Adrenal gland (tissue), 12 donors: ENCODE measurements around the gene ZAP70. TPM values are rescaled to one million over a fixed set of nuclear protein-coding genes. Genes with fewer than 3 reads are reported as not detected.
A peak's percentile ranks its signal among the peaks of the same experiment; 100 is the strongest.
"Not testable (repeated sequence)": the region's sequence is repeated elsewhere in the genome, so short reads cannot be mapped to it uniquely, and the experiment has no call there.

Experiments
- DNase-seq, 7 donors: peaks; one replicate each; pipeline ENCODE4 v3.0.0-alpha.2; 2019 to 2020
- H3K27ac ChIP-seq, 5 donors: fragments of 200-600 bp; sonication (generic) in 4 of 5; 1 replicate in 3 of 5; 2 replicates in 2 of 5; pipeline versions ENCODE4 v1.5.1 to v1.8.0; 2016 to 2020; ENCODE audit warnings: mild to moderate bottlenecking in 1 of 5
- H3K27me3 ChIP-seq: fragments of 200-600 bp; 2 replicates; pipeline ENCODE4 v1.8.0; 2021
- H3K36me3 ChIP-seq, 2 donors: fragments of 200-600 bp; replicated peaks in 1 of 2; 1 replicate in 1 of 2; 2 replicates in 1 of 2; pipeline versions ENCODE4 v1.5.1 to v1.8.0; 2018 to 2022
- H3K4me1 ChIP-seq, 2 donors: fragments of 200-600 bp; replicated peaks in 1 of 2; 1 replicate in 1 of 2; 2 replicates in 1 of 2; pipeline versions ENCODE4 v1.5.1 to v1.8.0; 2018 to 2021
- H3K4me3 ChIP-seq, 4 donors: fragments of 200-600 bp; sonication (generic) in 3 of 4; one replicate each; pipeline ENCODE4 v1.5.1; 2016 to 2018
- H3K9me3 ChIP-seq, 3 donors: fragments of 200-600 bp; sonication (generic) in 1 of 3; replicated peaks in 1 of 3; 1 replicate in 2 of 3; 2 replicates in 1 of 3; pipeline versions ENCODE4 v1.5.1 to v1.8.0; 2016 to 2021
- POLR2A ChIP-seq, 2 donors: fragments of 450-650 bp; IDR thresholded peaks; one replicate each; pipeline ENCODE4 v1.6.1; 2017; ENCODE audit warnings: antibody characterized with exemption in 2 of 2, mild to moderate bottlenecking in 2 of 2, moderate library complexity in 1 of 2
- WGBS, 4 donors: extraction: QIAGEN DNeasy Blood & Tissue Kit in 2 of 4; methylation state at CpG; one replicate each; pipeline versions ENCODE4 v1.1.5 to v1.1.7; 2013 to 2017; 5-methylcytosine and 5-hydroxymethylcytosine counted together
- intact Hi-C, 2 donors: fragments of 100-400 bp; cut with DNase I; formaldehyde crosslinking; loops; one replicate each; pipeline versions ENCODE4 v1.14.1 to v1.15.0; 2022 to 2023
- polyA plus RNA-seq, 3 donors: library from polyadenylated mRNA; stranded (reverse); fragments of 200-250 nt in 2 of 3; fragments of 350-450 nt in 1 of 3; fragmentation: Illumina TruSeq in 1 of 3; extraction: RNeasy Lipid Tissue Mini Kit (QIAGEN cat#74804) in 1 of 3; gene quantifications; one replicate each; pipeline ENCODE4 v1.2.3, GENCODE V29; 2013 to 2014
- total RNA-seq, 9 donors: library from RNA; depleted of rRNA in 4 of 9; stranded (reverse); fragments of >200 nt in 4 of 9; fragments of 120-200 nt in 1 of 9; fragmentation: NEBNext Ultra II Directional in 1 of 9; extraction: Animal tissue kit (Norgen Biotek cat#: 25700) in 1 of 9; gene quantifications; one replicate each; pipeline versions ENCODE4 v1.1.0 to v1.2.4, GENCODE V29; 2013 to 2023
- TF ChIP-seq, protein P1 (sequence below), 6 experiments: fragments of 450-650 bp in 4 of 6; fragments of 200-600 bp in 2 of 6; sonication (generic) in 1 of 6; IDR thresholded peaks; 1 replicate in 5 of 6; 2 replicates in 1 of 6; pipeline versions ENCODE4 v1.5.1 to v1.8.0; 2016 to 2021; ENCODE audit warnings: antibody characterized with exemption in 6 of 6, mild to moderate bottlenecking in 2 of 6, moderate library complexity in 1 of 6
- donor health status: healthy with polysubstance abuse.
- donor health status: Bipolar disorder and iron deficiency.
- donor health status: DM: yes; HTN: yes; CAD: no.
- donor health status: DM: no; HTN: no; CAD: no.
- donor health status: DM: no; HTN: no; CAD: no.
- donor health status: DM: yes; HTN: yes; CAD: no.

The ZAP70 gene
- total and polyA plus RNA-seq, 12 donors, result 0.33 to 8.3 (median 2.5) TPM

- TF ChIP-seq POLR2A (IDR thresholded peaks at IDR 0.05), result no peak
- TF ChIP-seq, protein P1, sequence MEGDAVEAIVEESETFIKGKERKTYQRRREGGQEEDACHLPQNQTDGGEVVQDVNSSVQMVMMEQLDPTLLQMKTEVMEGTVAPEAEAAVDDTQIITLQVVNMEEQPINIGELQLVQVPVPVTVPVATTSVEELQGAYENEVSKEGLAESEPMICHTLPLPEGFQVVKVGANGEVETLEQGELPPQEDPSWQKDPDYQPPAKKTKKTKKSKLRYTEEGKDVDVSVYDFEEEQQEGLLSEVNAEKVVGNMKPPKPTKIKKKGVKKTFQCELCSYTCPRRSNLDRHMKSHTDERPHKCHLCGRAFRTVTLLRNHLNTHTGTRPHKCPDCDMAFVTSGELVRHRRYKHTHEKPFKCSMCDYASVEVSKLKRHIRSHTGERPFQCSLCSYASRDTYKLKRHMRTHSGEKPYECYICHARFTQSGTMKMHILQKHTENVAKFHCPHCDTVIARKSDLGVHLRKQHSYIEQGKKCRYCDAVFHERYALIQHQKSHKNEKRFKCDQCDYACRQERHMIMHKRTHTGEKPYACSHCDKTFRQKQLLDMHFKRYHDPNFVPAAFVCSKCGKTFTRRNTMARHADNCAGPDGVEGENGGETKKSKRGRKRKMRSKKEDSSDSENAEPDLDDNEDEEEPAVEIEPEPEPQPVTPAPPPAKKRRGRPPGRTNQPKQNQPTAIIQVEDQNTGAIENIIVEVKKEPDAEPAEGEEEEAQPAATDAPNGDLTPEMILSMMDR (IDR thresholded peaks at IDR 0.05), result no peak
- Histone ChIP-seq H3K4me1 (peaks cover 12 to 30% of the 10 kb centered on the region in 2 donors), H3K27me3 (no peaks in the 10 kb centered on the region), H3K4me3 (peak overlapping the region in 3 of 4 donors; percentile 25 to 86 (median 44)), H3K9me3 (no peaks in the 10 kb centered on the region), H3K27ac (peak overlapping the region; percentile 83 to 99 (median 97)), H3K36me3 (no peaks in the 10 kb centered on the region)
- DNase-seq, result no peak
- intact Hi-C loops, result no loop called here
- WGBS, 4 donors, result 5 to 8% (median 7%) methylated on average over 21 of the region's 21 CpGs
Observed at GRCh38 chr2:97664636-97664970, 48.8 kb upstream of the ZAP70 start.

DNA sequence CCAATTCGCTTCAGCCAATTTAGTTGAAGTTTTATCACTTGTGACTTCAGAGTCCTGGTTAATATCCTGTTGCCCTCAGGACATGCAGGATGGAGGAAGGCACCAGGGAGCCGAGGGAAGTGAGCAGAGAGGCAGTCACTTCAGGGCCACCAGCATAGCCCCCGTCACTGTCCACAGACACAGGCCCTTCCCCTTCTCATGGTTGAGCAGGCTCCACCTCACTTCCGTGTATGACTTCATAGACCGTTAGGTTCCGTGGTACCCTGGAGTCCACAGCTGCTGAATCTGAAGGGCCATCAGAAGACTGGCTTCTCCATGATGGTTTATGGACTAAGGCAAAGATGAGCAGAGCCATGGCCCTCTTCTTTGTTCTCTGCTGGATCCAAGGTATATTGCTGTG is 43.9 kb upstream of the ZAP70 start, which contains the start of gene C2orf92:
C2orf92 (plus strand) TSS at position 266 of the 400 bp plus-strand sequence; CDS start at position 342, 76 bp downstream.
- no peaks in the 10 kb centered on the region for H3K27me3 ChIP-seq
- intact Hi-C loops, result no loop called here
- no peak within 1 kb of the TSS for H3K4me3 ChIP-seq
- no peaks in the 10 kb centered on the region for H3K9me3 ChIP-seq
- H3K36me3 ChIP-seq, result no peaks in the 10 kb centered on the region
- no peak for DNase-seq
- no peak within 1 kb of the TSS for H3K27ac ChIP-seq
- WGBS, 4 donors, result 87 to 94% (median 91%) methylated on average over 5 to 6 of the region's 6 CpGs
- no peak for TF ChIP-seq POLR2A (IDR thresholded peaks at IDR 0.05)
- TF ChIP-seq, protein P1 (IDR thresholded peaks at IDR 0.05), result no peak
- no peaks in the 10 kb centered on the region for H3K4me1 ChIP-seq

DNA sequence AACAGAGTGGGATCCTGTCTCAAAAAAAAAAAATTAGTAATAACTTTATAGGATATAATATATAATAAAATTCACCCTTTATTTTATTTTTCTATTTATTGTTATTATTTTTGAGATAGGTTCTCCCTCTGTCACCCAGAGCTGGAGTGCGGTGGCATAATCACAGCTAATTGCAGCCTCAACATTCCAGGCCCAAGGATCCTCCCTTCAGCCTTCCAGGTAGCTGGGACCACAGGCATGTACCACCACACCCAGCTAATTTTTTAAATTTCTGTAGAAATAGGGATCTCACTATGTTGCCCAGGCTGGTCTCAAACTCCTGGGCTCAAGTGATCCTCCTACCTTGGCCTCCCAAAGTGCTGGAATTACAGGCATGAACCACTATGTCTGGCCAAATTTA is 42.9 kb upstream of the ZAP70 start:
- Histone ChIP-seq H3K27ac (no peak overlapping the region), H3K4me3 (no peak overlapping the region), H3K27me3 (no peaks in the 10 kb centered on the region), H3K9me3 (no peaks in the 10 kb centered on the region), H3K36me3 (no peaks in the 10 kb centered on the region), H3K4me1 (no peaks in the 10 kb centered on the region)
- no peak for DNase-seq
- no peak for TF ChIP-seq POLR2A (IDR thresholded peaks at IDR 0.05)
- TF ChIP-seq, protein P1 (IDR thresholded peaks at IDR 0.05), result no peak
- WGBS, 4 donors, result 95 to 100% (median 98%) methylated on average over 1 of the region's 1 CpG
- intact Hi-C loops, result no loop called here

DNA sequence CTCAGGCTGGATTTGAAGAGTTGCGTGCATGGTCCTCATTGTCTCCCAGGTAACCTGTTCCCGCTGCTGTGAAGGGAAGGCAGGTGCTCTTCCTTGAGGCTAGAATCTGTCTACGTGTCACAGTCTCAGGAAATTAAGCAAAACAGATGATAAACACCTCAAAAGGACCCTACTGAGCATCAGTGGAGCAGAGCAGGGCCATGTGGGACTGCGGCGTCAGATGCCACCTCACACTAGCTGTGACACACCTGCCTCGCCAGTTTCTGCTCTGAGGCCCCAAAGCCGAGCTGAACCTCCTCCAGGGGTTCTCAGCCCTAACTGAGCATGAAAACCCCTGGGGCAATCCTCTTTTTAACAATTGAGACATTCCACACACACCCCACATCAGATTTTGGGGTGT is 41.9 kb upstream of the ZAP70 start:
- H3K9me3 ChIP-seq, result no peaks in the 10 kb centered on the region
- no peak for TF ChIP-seq POLR2A (IDR thresholded peaks at IDR 0.05)
- TF ChIP-seq, protein P1 (IDR thresholded peaks at IDR 0.05), result no peak
- no peaks in the 10 kb centered on the region for H3K27me3 ChIP-seq
- WGBS, 4 donors, result 81 to 96% (median 94%) methylated on average over 7 of the region's 7 CpGs
- H3K4me1 ChIP-seq, result no peaks in the 10 kb centered on the region
- H3K36me3 ChIP-seq, result no peaks in the 10 kb centered on the region
- H3K4me3 ChIP-seq, result no peak overlapping the region
- DNase-seq, result no peak
- no peak overlapping the region for H3K27ac ChIP-seq
- intact Hi-C loops, result no loop called here

DNA sequence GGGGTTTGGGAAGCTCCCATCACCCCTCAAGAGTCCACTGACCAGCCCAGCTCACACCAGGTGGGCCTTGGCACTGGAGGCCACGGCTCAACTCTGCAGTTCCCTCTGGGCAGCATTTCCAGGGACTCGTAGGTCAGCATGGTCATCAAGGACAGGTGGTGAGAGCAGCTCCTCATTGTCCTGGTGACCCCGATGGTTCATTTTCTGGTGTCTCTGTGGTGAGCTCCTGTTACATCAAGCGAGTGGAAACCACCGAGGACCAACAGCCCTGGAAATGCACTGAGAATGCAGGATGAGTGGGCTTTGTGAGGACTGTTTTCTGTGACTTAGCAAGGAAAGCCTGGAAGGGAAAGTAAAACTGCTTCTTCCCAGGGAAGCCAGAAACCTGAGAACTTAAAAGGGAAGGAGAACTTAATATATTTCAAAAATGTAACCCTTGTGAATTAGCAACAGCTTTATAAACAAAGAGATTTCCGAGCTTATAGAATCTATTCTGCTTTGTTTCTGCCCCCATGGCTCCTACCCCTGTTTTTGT is 40.7 kb upstream of the ZAP70 start:
- H3K27ac ChIP-seq, H3K4me1 ChIP-seq, H3K9me3 ChIP-seq, H3K36me3 ChIP-seq, H3K27me3 ChIP-seq, intact Hi-C loops, DNase-seq, H3K4me3 ChIP-seq: not testable (repeated sequence)
- WGBS, 4 donors, result 87 to 96% (median 92%) methylated on average over 3 to 6 of the region's 6 CpGs
